K562 (cell line): ENCODE results near the gene PCYT1A. TPM values are rescaled to one million over a fixed set of nuclear protein-coding genes. Genes with fewer than 3 reads are reported as not detected.

ENCODE experiments used
- CXXC5 ChIP-seq: fragments of 250-450 bp; sonication (Bioruptor Pico); IDR thresholded peaks from 2 replicates; pipeline ENCODE4 v1.8.0; 2022; ENCODE audit warnings: inconsistent platforms, mild to moderate bottlenecking, moderate library complexity
- DACH1 ChIP-seq: fragments of 450-650 bp; IDR thresholded peaks from 2 replicates; pipeline ENCODE4 v1.6.1; 2018; ENCODE audit not compliant: partially characterized antibody
- HDAC1 ChIP-seq, 2 experiments: fragments of 450-650 bp; IDR thresholded peaks; 2 replicates each; pipeline ENCODE4 v1.6.1; 2016 to 2017; ENCODE audit warnings: inconsistent platforms in 1 of 2, mild to moderate bottlenecking in 1 of 2, moderate library complexity in 1 of 2
- JUN ChIP-seq, 2 experiments: sonication (generic) in 1 of 2; formaldehyde crosslinking in 1 of 2; IDR thresholded peaks; 2 replicates each; pipeline versions ENCODE4 v1.6.1 to v1.8.0; 2012 to 2022; ENCODE audit warnings: borderline replicate concordance in 2 of 2, mild to moderate bottlenecking in 2 of 2, improper control_type of control experiment in 1 of 2, low read depth in 1 of 2, low read length in 1 of 2, missing genetic modification reagents in 1 of 2
- MYBL2 ChIP-seq, 2 experiments: fragments of 450-650 bp in 1 of 2; sonication (generic) in 1 of 2; formaldehyde crosslinking in 1 of 2; IDR thresholded peaks; 2 replicates each; pipeline versions ENCODE4 v1.6.1 to v1.8.1; 2017 to 2022; ENCODE audit warnings: borderline replicate concordance in 1 of 2, inconsistent platforms in 1 of 2, low read depth in 1 of 2, mild to moderate bottlenecking in 1 of 2, missing genetic modification reagents in 1 of 2, moderate library complexity in 1 of 2
- NBN ChIP-seq: fragments of 450-650 bp; IDR thresholded peaks from 2 replicates; pipeline ENCODE4 v1.6.1; 2016; ENCODE audit warnings: low read depth, mild to moderate bottlenecking
- NFRKB ChIP-seq: fragments of 450-650 bp; IDR thresholded peaks from 2 replicates; pipeline ENCODE4 v1.6.1; 2016; ENCODE audit warnings: low read depth
- SNIP1 ChIP-seq: fragments of 450-650 bp; IDR thresholded peaks from 2 replicates; pipeline ENCODE4 v1.7.1; 2017; ENCODE audit warnings: low read depth, mild to moderate bottlenecking
- ZBTB17 ChIP-seq: fragments of 450-650 bp; formaldehyde crosslinking; IDR thresholded peaks from 2 replicates; pipeline ENCODE4 v1.4.0; 2020; ENCODE audit warnings: mild to moderate bottlenecking
- ZNF408 ChIP-seq: fragments of 250-450 bp; sonication (Bioruptor Pico); IDR thresholded peaks from 2 replicates; pipeline ENCODE4 v1.4.0; 2020; ENCODE audit warnings: low read depth, mild to moderate bottlenecking, moderate library complexity
- polyA plus RNA-seq, 8 experiments: library from polyadenylated mRNA; depleted of rRNA in 4 of 8; stranded (reverse) in 5 of 8; unstranded in 3 of 8; fragments of >200 nt; fragmentation: Nextera tagmentation in 2 of 8; fragmentation: Illumina TruSeq in 1 of 8; extraction: Ambion mirVana in 2 of 8; extraction: Trizol in 1 of 8; gene quantifications; 2 replicates each; pipeline versions ENCODE4 v1.2.1 to v1.2.3, GENCODE V29; 2011 to 2014; ENCODE audit warnings: inconsistent platforms in 1 of 8, missing spikeins in 1 of 8
- total RNA-seq, 7 experiments: library from RNA; depleted of rRNA in 6 of 7; stranded (reverse); fragments of >200 nt in 6 of 7; fragmentation: Illumina TruSeq in 2 of 7; extraction: Trizol in 2 of 7; gene quantifications; 2 replicates each; pipeline versions ENCODE4 v1.2.1 to v1.2.3, GENCODE V29; 2011 to 2021; ENCODE audit warnings: low replicate concordance in 1 of 7
- TF ChIP-seq, protein P1 (sequence below): sonication (generic); formaldehyde crosslinking; IDR thresholded peaks from 2 replicates; pipeline ENCODE4 v1.8.1; 2022; ENCODE audit warnings: missing genetic modification reagents
- TF ChIP-seq, protein P2 (sequence below): fragments of 250-450 bp; sonication (Bioruptor Pico); IDR thresholded peaks from 2 replicates; pipeline ENCODE4 v1.8.0; 2022; ENCODE audit warnings: inconsistent platforms
- TF ChIP-seq, protein P3 (sequence below): fragments of 450-650 bp; IDR thresholded peaks from 2 replicates; pipeline ENCODE4 v1.6.1; 2017; ENCODE audit warnings: antibody characterized with exemption, mild to moderate bottlenecking

Gene PCYT1A
- total and polyA plus RNA-seq, 9 of the 15 experiments (the other 6 are each of a cell fraction or from before 2014, with no cell fraction given), result 13.4 to 62.8 (median 49.4) TPM

DNA sequence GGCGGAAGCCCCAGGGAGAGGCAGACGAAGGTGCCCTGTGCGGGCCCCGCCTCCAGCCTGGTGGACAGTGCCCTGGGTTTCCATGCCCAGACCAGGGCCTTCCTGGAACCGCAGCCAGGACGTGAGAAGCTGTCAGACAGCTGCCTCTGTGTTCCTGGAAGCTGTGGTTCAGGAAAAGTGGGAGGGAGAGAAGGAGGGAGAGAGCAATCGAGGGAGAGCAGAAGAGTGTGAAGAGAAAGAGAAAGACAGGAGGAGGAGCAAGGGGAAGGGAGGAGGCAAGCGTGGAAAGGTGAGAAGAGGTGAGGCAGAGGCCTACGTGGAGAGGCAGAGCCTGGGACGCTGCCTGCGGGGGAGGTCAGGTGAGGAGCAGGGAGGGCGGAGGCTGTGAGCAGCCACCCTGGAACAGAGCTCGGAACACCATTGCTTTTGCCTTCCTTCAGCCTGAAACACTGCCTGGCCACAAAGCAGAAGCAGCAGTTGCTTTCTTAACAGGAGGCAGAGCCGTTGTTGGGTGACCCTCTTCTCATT, 94.9 kb downstream of the PCYT1A start (continued):
- TF ChIP-seq, protein P1, sequence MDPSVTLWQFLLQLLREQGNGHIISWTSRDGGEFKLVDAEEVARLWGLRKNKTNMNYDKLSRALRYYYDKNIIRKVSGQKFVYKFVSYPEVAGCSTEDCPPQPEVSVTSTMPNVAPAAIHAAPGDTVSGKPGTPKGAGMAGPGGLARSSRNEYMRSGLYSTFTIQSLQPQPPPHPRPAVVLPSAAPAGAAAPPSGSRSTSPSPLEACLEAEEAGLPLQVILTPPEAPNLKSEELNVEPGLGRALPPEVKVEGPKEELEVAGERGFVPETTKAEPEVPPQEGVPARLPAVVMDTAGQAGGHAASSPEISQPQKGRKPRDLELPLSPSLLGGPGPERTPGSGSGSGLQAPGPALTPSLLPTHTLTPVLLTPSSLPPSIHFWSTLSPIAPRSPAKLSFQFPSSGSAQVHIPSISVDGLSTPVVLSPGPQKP (CRISPR knock-in tag), result no peak
- no peak for TF ChIP-seq ZNF408
- TF ChIP-seq NBN, result 0 out of 2 replicates have a peak, but pooled peaks have one; percentile 38
- TF ChIP-seq MYBL2 (IDR thresholded peaks at IDR 0.05; ENCODE audit: low read depth), result no peak
- no peak for TF ChIP-seq MYBL2 (CRISPR knock-in tag; IDR thresholded peaks at IDR 0.05; ENCODE audit: borderline replicate concordance)
- TF ChIP-seq HDAC1 (IDR thresholded peaks at IDR 0.05), result peak in 1 of 2 experiments; percentile 80; a peak in 2 of 4 replicates
- 0 out of 2 replicates have a peak, but pooled peaks have one; percentile 36 for TF ChIP-seq NFRKB
- TF ChIP-seq, protein P2, sequence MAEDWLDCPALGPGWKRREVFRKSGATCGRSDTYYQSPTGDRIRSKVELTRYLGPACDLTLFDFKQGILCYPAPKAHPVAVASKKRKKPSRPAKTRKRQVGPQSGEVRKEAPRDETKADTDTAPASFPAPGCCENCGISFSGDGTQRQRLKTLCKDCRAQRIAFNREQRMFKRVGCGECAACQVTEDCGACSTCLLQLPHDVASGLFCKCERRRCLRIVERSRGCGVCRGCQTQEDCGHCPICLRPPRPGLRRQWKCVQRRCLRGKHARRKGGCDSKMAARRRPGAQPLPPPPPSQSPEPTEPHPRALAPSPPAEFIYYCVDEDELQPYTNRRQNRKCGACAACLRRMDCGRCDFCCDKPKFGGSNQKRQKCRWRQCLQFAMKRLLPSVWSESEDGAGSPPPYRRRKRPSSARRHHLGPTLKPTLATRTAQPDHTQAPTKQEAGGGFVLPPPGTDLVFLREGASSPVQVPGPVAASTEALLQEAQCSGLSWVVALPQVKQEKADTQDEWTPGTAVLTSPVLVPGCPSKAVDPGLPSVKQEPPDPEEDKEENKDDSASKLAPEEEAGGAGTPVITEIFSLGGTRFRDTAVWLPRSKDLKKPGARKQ, result no peak
- TF ChIP-seq, protein P3, sequence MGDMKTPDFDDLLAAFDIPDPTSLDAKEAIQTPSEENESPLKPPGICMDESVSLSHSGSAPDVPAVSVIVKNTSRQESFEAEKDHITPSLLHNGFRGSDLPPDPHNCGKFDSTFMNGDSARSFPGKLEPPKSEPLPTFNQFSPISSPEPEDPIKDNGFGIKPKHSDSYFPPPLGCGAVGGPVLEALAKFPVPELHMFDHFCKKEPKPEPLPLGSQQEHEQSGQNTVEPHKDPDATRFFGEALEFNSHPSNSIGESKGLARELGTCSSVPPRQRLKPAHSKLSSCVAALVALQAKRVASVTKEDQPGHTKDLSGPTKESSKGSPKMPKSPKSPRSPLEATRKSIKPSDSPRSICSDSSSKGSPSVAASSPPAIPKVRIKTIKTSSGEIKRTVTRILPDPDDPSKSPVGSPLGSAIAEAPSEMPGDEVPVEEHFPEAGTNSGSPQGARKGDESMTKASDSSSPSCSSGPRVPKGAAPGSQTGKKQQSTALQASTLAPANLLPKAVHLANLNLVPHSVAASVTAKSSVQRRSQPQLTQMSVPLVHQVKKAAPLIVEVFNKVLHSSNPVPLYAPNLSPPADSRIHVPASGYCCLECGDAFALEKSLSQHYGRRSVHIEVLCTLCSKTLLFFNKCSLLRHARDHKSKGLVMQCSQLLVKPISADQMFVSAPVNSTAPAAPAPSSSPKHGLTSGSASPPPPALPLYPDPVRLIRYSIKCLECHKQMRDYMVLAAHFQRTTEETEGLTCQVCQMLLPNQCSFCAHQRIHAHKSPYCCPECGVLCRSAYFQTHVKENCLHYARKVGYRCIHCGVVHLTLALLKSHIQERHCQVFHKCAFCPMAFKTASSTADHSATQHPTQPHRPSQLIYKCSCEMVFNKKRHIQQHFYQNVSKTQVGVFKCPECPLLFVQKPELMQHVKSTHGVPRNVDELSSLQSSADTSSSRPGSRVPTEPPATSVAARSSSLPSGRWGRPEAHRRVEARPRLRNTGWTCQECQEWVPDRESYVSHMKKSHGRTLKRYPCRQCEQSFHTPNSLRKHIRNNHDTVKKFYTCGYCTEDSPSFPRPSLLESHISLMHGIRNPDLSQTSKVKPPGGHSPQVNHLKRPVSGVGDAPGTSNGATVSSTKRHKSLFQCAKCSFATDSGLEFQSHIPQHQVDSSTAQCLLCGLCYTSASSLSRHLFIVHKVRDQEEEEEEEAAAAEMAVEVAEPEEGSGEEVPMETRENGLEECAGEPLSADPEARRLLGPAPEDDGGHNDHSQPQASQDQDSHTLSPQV, result 0 out of 2 replicates have a peak, but pooled peaks have one; percentile 51
- no peak for TF ChIP-seq JUN (IDR thresholded peaks at IDR 0.05; ENCODE audit: borderline replicate concordance, low read depth, low read length)
- no peak for TF ChIP-seq JUN (CRISPR knock-in tag; IDR thresholded peaks at IDR 0.05; ENCODE audit: borderline replicate concordance)
- no peak for TF ChIP-seq SNIP1
- TF ChIP-seq DACH1, result no peak
- TF ChIP-seq CXXC5 (CRISPR knock-in tag), result 0 out of 2 replicates have a peak, but pooled peaks have one; percentile 54
- TF ChIP-seq ZBTB17 (CRISPR knock-in tag), result peak; percentile 89
